GM21619 (cell line): Measurements from ENCODE around the gene COL27A1.

ENCODE experiments used
- ATAC-seq: cut with Tn5 transposase; IDR thresholded peaks from one replicate; pipeline ENCODE4 v1.9.1; 2021; ENCODE audit not compliant: unreplicated experiment

The COL27A1 gene

DNA sequence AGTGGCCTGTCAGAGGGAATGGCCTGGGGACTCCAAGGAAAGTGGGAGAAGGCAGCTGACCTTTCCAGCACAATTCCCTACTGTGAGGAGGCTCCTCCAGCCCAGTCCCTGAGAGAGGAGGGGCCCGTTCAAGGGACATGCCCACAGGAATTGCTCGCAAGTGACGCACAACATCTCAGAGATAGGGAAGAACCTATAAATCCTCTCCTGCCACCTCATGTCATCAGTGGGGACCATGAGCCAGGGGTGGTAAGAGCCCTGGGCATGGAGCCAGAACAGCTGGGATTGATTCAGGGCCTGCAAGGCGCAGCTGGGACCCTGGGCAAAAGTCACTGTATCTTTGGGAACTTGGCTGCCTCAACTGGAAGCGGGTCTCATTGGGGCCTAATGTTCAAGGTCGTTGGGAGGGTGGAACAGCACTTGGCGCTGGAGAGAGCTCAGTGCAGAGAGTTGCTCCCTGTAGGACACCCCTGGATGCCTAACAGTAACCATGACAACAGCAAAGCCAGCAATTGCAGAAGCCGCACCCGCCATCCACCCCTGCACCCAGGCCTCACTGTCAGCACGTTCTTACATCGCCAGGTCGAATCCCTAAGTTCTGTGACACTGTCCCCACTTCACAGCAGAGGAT, 126.3 kb downstream of the COL27A1 start:
- ATAC-seq, result no peak

DNA sequence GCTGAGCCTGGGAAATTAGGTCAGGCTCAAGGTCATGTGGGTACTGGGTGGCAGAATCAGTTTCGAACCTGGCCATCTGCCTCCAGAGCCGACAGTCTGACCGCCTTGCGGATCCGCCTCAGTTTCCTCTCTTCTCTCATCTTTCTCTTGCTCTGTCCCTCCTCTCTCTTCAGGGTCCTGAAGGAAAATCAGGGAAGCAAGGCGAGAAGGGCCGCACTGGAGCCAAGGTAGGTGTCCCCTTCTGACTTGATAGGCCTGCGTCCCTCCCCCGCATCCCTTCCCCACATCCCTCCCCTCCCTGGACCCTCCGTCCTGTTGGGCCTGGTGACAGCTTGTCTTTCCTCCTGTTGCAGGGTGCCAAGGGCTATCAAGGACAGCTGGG, 126.8 kb downstream of the COL27A1 start:
- ATAC-seq, result no peak

GRCh38 chr9:114282507-114282906, 127.2 kb downstream of the COL27A1 start:
- ATAC-seq, result no peak

GRCh38 chr9:114282926-114283325, 127.6 kb downstream of the COL27A1 start:
- no peak for ATAC-seq

- ATAC-seq, result no peak
These were observed 128.3 kb downstream of the COL27A1 start for GRCh38 chr9:114283551-114284111.

- no peak for ATAC-seq
These were observed 129.2 kb downstream of the COL27A1 start for GRCh38 chr9:114284316-114285060.

DNA sequence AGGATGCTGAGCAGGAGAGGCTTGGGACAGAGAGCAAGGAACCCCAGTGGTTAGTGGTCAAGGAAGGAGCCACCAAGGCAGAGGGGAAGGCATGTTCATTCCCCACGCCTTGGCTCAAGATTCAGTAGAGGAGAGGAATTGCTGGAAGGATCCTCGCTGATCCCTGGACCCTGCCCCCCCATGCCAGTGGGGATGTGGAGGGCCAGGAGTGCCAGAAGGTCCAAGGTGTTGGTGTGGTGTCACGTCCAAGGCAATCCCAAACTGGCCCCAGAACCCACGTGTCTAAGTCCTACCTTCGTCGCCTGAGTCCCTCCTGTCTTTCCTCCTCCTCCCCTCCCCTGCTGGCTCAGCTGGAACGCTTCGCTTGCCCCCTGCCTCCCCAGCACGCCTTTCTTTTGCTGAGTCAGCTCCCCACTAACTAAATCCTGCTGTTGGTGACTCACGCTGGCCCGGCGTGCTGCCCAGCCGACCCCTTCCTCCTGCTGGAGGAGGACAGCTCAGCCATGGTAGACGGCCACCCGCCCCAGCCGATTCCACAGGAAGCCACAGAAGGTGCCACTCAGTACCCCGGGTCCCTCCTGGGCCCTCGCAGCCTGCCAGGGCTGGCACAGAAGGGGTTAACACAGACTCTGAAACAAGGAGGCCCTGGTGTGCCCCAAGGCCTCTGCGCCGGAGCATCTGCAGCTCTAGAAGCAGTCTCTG, 130.0 kb downstream of the COL27A1 start:
- ATAC-seq, result no peak

- no peak for ATAC-seq
These were observed 130.9 kb downstream of the COL27A1 start for GRCh38 chr9:114286146-114286679.

DNA sequence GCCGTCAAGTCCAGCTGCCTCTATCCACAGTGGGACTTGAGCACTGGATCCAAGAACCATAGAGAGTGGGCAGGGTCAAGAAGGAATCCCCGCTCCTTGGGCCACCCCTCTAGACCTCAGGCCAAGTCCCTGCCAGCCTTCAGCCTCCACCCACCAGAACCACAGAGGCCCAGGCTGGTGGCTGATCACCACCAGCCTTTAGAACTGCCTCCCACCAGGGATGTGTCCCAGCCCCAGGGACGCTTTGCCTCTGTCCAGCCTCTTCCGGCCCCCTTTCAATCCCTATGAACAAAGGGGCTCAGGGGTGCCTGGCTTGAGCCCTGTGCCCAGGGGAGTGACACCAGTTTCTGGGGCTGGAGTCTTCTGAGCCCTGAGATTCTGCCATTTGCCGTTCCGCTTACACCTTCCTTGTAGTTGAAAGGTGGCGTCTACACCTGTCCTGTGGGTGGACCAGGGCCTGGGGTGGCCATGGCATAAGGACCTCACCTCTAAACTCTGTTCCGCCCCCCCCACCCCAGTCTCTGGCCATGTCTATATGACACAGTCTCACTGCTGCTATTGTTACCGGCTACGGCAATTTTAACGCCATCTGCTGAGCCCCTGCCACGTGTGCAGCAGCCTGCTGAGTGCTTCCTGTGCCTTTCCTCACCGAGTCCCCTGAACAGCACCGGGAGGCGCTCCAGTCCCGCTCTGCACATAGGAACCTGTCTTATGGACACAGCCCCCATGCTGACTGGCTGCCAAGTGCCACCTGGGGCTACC, 131.8 kb downstream of the COL27A1 start:
- no peak for ATAC-seq

GRCh38 chr9:114287763-114288192, 132.4 kb downstream of the COL27A1 start:
- no peak for ATAC-seq

DNA sequence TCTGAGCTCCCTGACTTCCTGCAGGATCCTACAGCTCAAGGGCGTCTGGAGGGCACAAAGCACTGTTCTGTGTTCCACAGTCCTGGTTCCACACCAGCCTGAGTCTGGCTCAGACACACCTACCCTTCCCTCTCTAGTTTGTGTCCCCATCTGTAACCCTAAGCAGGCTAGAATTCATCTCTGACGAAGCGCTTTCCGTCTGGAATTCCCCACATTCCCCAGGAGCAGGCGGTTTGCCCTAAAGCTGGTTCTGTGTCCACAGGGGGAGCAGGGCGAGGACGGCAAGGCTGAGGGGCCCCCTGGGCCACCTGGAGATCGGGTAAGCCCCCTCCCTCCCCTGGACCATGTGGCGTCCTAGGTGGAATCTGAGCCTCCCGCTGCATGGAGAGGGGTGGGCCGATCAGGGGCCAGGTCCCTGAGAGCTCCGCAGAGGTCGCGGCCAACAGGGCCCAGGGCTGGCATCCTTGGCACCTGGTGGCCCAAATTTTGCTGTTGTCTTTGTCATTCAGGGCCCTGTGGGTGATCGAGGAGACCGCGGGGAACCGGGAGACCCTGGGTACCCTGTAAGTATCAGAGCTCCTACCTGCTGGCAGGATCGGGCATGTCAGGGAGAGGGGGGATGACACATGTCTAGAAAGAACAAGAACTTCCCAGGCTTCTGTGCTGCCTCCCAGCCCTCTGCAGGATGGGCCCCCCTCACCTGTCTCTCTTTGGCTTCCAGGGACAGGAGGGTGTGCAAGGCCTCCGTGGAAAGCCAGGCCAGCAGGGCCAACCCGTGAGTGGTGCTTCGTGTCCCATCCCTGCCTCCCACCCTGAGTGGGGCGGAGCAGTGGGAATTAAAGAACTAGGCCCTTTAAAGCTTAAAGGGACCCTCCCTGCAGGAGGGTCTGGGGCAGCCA, 133.1 kb downstream of the COL27A1 start:
- no peak for ATAC-seq

DNA sequence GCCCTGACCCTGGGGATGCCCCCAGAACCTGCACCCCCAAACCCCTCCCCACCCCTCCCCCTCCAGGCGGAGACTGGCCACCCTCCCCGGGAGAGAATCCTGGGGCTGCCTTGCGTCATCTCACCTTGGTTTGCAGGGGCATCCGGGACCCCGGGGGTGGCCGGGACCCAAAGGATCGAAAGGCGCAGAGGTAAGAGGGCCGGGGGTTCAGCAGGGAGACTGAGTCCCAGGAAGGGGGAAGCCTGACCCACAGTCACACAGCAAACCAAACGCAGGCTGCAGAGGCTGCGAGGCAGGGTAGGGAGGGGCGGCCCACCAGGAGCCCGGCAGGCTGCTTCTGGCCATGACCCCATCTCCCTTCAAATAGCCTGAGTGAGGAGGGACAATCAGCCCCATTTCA, 133.8 kb downstream of the COL27A1 start:
- ATAC-seq, result no peak

GRCh38 chr9:114289571-114290481, 134.5 kb downstream of the COL27A1 start:
- ATAC-seq, result no peak

- no peak for ATAC-seq
These were observed 135.2 kb downstream of the COL27A1 start for GRCh38 chr9:114290561-114290986.

- ATAC-seq, result no peak
These were observed 135.7 kb downstream of the COL27A1 start for GRCh38 chr9:114291064-114291474.

GRCh38 chr9:114291886-114292590, 136.7 kb downstream of the COL27A1 start:
- no peak for ATAC-seq

DNA sequence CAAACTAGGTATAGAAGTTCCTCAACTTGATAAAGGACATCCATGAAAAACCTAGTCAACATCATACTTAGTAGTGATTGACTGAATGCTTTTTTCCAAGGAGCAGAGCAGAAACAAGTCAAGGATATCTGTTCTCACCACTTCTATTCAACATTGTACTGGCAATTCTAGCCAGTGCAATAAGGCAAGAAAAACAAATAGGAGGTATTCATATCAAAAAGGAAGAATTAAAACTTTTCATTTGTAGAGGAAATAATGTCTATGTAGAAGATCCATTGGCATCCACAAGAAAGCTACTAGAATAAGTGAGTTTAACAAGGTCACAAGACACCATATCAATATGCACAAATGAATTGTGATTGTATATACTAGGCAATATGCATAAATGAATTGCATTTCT, 139.3 kb downstream of the COL27A1 start:
- no peak for ATAC-seq

GRCh38 chr9:114296338-114296737, 141.0 kb downstream of the COL27A1 start:
- no peak for ATAC-seq
